ENCODE data around the gene GOLGA2. TPM values are rescaled to one million over a fixed set of nuclear protein-coding genes. Genes with fewer than 3 reads are reported as not detected.

The GOLGA2 gene, protein sequence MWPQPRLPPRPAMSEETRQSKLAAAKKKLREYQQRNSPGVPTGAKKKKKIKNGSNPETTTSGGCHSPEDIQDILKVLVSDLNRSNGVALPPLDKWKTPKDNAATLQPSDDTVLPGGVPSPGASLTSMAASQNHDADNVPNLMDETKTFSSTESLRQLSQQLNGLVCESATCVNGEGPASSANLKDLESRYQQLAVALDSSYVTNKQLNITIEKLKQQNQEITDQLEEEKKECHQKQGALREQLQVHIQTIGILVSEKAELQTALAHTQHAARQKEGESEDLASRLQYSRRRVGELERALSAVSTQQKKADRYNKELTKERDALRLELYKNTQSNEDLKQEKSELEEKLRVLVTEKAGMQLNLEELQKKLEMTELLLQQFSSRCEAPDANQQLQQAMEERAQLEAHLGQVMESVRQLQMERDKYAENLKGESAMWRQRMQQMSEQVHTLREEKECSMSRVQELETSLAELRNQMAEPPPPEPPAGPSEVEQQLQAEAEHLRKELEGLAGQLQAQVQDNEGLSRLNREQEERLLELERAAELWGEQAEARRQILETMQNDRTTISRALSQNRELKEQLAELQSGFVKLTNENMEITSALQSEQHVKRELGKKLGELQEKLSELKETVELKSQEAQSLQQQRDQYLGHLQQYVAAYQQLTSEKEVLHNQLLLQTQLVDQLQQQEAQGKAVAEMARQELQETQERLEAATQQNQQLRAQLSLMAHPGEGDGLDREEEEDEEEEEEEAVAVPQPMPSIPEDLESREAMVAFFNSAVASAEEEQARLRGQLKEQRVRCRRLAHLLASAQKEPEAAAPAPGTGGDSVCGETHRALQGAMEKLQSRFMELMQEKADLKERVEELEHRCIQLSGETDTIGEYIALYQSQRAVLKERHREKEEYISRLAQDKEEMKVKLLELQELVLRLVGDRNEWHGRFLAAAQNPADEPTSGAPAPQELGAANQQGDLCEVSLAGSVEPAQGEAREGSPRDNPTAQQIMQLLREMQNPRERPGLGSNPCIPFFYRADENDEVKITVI
- 117 TPM for total RNA-seq

DNA sequence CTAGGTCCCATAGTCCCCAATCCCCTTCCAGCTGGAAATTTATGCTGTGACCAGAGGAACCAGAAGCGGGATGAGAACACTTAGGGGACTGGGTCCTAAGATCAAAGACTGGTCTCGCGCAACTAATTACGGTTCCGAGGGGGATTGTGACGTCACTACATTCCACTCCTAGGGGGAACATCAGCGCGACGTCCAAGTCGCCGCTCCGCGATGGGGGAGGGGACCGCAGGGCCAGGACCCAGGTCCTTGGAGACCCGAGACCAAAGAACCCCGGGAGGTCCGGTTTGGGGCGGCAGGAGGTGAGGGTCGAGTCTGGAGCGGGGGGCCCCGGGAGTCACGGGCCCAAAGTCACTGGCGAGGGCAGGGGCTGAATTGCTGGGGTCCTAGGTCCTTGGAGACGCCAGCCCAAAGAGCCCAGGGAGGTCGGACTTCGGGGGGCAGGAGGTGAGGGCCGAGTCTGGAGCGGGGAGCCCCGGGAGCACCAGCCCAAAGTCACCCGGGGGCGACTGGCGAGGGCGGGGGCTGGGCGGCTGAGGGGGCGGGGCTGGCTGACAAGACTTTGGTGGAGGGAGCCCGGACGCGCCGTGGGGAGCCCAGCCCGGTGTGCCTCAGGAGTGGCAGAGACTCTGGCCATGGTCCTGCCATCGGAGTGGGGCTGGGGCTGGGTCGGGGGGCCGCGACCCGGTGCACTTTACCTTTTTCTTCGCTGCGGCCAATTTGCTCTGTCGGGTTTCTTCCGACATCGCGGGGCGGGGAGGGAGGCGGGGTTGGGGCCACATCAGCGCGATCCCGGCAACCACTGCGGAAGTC, at the start of gene GOLGA2:
GOLGA2 (minus strand) TSS at position 810 of the 810 bp plus-strand sequence; CDS start at position 779, 31 bp downstream.
- peak; percentile 17 for DNase-seq (ENCODE audit: low spot score)

DNA sequence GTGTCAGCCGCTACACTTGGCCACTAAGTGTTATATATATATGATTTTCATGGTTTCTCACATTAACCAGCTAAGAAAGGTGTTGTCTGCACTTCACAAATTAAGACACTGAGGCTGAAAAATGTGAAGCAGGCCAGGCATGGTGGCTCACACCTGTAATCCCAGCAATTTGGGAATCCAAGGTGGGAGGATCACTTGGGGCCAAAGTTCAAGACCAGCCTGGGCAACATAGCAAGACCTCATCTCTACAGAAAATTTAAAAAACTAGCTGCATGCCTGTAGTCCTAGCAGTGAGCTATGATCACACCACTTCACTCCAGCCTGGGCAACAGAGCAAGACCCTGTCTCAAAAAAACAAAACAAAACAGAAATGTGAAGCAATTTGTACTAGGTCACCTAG, 48.6 kb upstream of the GOLGA2 start:
- DNase-seq (ENCODE audit: low spot score) = no peak

DNA sequence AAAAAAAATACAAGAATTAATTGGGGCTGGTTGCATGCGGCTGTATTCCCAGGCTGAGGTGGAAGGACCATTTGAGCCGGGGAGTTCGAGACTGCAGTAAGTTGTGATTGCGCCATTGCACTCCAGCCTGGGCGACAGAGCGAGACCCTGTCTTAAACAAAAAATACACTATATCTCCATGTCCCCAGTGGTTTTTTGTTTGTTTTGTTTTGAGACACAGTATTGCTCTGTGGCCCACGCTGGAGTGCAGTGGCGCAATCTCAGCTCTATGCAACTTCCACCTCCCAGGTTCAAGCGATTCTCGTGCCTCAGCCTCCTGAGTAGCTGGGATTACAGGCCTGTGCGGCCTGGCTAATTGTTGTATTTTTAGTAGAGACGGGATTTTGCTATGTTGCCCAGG, 48.0 kb upstream of the GOLGA2 start:
- no peak for DNase-seq (ENCODE audit: low spot score)

DNA sequence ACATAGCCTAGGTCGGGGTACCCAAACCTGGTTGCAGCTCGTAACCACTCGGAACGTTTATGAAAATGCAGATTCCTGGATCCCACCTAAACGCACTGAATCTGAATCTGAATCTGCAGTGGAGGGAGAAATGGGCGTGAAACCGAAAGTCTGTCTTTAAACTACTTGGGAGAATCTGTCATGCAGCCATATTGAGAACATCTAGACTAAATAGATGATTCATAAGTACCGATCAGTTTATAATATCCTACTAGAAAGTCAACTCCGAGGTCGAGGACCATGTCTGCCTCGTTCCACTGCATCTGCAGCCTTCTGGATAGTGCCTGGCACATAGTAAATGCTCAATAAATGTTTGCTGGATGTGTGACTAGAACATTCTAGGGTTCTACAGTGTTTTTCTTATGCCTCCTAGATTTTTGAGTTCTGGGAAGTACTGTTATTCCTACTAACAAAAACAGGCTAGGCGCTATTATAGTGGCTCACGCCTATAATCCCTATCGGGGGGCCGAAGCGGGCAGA, 47.5 kb upstream of the GOLGA2 start:
- no peak for DNase-seq (ENCODE audit: low spot score)

DNA sequence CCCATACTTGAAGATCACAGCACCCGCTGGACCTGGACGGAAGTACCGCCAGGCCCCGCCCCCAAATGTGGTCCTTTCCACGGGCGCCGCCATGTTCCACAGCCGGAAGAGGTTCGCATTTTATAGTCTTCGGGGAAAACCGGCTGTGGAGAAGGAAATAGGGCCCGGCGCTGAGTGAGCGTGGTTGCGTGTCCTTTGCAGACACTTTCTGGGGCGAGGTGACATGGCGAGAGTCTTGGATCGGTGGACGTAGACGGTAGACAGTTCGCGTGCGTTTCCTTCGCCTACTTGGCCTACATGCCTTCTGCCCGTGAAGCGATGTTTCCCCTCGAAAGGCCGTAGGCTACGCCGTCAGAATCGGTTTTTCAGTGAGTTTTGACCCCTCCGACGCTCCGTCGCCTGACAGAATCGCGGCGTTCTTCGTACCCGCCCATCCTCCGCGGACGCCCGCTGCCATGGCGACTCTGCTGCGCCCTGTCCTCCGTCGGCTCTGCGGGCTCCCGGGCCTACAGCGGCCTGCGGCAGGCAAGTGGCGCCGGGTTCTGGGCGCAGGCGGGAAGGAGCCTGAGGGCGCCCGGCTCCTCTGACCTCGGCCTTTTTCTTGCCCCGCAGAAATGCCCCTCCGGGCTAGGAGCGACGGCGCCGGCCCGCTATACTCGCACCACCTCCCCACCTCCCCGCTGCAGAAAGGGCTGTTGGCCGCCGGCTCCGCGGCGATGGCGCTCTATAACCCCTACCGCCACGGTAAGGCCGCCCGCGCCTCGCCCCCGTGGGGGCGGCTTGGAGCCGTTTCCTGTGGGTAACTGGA, 46.8 kb upstream of the GOLGA2 start, which contains the start of the genes COQ4 and TRUB2:
COQ4 (plus strand) TSS at position 436 of the 808 bp plus-strand sequence; CDS start at position 456, 20 bp downstream.
TRUB2 (minus strand) TSS at position 44 of the 808 bp plus-strand sequence; CDS start at position 5, 39 bp downstream.
- DNase-seq (ENCODE audit: low spot score) = peak; percentile 94

DNA sequence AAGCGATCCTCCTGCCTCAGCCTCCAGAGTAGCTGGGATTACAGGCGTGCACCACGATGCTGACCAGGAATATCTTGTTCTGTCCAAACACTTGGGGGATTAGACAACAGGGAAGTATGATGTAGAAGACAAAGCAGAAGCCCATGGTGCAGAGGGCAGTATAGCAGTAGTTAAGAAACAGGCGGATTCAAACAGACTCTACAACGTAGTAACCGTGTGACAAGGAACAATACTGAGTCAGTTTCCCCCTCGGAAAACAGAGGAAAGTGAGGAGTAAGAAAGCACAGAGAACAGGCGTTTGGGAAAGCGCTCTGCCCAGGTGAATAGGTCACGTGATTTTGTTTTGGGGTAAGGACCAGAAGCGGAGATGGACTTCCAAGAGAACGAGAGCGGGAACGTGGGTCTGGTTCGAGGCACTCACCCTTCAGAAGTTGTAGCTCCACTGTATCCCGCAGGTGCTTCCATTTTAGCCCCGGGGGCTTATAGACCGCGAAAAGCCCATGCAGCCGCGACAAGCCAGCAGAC, 46.1 kb upstream of the GOLGA2 start:
- no peak for DNase-seq (ENCODE audit: low spot score)

DNA sequence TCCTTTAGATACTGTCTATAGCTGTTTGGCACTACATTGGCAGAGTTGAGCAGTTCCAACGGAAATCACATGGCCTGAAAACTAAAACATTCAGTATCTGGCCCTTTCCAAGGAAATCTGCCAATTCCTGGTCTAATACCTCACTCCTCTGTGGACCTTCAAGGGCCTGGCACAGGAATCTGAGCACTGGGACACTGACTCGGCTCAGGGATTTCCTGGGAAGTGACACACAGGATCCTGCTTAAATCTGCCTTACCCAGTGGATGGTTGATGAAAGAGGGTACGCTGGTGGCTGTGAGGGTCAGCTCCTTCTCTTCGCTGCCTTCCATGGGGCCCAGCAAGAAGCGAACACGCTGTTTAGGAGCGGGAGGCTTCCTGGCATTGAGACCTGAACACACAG, 45.5 kb upstream of the GOLGA2 start:
- DNase-seq (ENCODE audit: low spot score) = no peak

DNA sequence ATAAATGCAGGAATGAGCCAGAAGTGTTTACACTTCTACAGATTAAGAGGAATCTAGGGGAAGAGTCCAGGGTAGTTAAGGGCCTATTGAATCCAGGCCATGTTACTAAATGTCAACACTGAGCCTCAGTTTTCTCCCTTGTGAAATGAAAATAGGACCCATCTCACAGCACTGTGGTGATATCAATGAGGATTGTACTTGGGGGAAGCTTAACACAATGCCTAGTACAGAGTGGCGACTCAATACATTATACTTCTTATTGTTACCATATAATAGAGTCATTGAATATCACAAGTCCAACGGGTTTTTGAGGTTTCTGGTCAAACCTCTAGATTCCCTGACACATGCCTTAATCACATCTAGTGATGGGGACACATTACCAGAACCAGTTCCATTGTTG, 41.8 kb upstream of the GOLGA2 start:
- no peak for DNase-seq (ENCODE audit: low spot score)

DNA sequence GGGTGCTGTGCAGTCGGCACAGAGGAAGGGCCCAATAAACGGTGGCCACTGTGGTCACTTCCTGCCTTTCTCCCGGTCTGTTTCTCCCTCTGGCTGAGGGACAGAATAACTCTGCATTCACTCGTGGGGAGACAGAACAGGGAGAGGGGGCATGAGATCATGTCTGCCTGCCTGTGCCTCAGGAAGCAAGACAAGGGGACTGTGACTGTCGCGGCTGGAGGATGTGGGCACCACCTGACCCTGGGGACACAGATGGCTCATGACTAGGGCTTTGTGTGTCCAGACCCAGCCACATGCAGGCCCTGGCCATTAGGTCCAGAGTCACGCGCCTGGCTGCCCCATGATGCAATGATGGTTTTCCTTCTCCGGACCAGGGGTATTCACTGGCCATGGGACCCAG, 40.6 kb upstream of the GOLGA2 start:
- DNase-seq (ENCODE audit: low spot score) = no peak

DNA sequence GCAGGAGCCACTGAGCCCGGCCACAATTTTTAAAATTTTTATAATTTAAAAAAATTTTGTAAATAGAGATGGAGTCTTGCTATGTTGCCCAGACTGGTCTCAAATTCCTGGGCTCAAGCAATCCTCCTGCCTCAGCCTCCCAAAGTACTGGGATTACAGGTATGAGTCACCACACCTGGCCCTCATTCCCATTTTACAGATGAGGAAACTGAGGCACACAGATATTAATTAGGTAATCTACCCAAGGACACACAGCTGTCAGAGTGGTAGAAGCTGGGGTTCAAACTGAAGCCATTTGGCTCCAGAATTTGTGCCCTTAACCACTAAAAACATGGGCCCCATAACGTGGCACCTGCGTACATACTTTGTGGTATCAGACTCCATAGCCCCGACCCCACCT, 38.9 kb upstream of the GOLGA2 start:
- no peak for DNase-seq (ENCODE audit: low spot score)

DNA sequence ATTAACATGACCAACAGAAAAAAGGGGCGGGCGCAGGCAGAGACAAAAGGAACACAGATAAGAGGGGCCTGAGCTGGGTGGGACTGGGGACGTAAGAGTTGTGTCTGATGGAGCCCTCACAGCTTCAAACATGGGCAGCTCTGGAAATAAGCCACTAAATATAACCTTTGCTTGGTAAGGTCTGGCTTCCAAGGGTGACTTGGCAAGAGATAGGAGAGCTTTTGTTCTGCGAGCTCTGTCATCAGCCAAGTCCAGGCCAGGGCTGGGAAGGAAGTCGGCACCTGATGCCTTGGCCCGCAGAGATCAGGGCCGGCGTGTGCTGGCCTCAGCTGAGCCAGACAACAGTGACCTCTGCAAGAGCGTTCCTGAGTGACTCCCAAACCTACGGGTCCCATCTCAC, 34.7 kb upstream of the GOLGA2 start:
- DNase-seq (ENCODE audit: low spot score) = no peak

DNA sequence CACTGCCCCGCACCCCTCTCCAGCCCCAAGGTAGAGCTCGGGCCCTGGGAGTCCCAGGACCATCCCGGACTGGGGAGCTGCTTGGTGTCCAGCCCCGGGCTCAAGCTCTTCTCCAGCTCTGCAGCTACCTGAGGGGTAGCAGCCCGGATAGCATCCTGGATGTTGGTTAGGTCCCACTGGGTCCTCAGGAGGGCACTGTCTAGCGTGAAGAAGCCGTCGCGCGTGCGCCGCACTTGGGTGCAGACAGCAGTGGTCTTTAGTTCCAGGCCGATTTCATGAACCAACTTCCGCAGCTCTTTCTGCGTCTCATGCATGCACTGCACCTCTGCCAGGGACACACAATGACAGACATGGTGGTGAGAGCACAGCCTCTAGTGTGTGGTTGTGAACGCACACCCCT, 33.7 kb upstream of the GOLGA2 start:
- DNase-seq (ENCODE audit: low spot score) = no peak

DNA sequence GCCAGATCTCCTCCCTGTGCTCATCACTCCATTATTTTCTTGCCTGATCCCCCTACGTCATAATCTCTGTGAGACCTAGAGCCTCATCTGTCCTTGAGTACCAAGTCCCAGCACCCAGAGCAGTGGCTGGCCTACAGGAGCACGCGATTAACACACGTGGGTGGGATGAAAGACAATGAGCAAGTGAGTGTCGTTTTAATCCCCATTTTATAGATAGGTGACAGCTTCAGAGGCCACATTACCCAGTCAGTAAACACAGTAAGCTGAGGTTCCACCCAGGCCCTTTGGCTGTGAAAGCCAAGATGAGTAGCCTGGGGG, 29.1 kb upstream of the GOLGA2 start:
- no peak for DNase-seq (ENCODE audit: low spot score)

DNA sequence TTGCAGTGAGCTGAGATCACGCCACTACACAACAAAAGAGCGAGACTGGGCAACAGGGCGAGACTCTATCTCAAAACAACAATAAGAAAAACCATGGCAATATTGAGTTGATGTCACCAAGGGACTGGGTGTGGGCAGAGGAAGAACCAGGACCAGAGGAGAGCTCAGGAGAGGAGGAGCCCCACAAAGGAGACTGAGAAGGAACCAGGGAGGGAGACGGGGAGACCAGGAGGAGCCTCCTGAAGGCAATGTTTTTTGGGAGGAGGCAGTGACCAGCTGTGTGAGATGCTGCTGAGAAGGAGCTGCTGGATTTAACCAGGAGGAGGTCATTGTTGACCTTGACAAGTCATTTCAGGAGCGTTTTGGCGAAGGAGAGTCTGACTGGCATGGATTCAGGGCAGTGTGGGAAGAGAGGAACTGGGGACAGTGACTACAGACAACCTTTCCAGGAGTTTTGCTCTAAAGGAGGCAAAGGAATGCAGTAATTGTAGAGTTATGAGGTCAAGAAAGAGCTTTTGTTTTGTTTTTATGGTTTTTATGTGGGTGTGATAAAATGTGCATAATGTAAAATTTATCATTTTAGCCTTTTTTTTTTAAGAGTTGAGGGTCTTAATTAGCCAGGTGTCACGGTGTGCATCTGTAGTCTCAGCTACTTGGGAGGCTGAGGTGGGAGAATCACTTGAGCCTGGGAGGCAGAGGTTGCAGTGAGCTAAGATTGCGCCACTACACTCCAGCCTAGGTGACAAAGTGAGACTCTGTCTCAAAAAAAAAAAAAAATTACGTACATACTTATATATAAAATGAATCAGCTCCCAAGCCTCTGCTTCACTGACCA, 28.5 kb upstream of the GOLGA2 start:
- no peak for DNase-seq (ENCODE audit: low spot score)

DNA sequence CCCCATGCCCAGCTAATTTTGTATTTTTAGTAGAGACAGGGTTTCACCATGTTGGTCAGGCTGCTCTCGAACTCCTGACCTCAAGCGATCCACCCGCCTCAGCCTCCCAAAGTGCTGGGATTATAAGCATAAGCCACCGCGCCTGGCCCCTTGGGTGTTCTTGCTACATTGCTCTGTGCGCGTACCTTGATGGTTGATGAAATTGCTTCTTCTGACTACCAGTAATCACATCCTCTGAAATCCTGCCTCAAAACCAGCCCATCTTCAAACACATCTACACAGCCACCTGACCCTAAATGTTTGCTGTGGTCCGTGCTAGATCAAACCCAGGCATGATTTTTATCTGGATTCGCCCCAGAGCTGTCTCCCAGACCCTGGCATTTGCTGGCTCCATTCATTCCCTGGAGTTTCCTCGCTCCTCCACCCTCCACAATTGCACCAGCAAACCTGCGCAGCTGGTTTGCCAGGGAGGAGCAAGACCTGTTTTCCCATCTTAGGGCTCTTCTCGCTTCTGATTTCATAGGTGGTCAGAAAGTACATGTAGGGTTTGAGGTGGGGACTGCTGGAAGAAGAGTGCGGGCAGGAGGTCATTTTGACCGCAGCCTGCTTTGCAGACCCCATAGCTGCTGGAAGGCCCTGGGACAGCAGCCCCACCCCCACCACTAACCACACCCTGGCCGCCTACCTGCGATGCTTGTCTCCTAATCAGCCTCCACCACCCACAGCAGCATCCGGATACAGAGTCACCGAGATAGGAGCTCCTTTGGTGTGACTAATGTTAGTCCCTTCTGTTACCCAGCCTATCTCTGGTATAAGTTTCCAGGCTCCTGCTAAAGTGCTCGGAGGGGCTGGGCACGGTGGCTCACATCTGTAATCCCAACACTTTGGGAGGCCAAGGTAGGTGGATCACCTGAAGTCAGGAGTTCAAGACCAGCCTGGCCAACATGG, 23.0 kb upstream of the GOLGA2 start:
- no peak for DNase-seq (ENCODE audit: low spot score)

DNA sequence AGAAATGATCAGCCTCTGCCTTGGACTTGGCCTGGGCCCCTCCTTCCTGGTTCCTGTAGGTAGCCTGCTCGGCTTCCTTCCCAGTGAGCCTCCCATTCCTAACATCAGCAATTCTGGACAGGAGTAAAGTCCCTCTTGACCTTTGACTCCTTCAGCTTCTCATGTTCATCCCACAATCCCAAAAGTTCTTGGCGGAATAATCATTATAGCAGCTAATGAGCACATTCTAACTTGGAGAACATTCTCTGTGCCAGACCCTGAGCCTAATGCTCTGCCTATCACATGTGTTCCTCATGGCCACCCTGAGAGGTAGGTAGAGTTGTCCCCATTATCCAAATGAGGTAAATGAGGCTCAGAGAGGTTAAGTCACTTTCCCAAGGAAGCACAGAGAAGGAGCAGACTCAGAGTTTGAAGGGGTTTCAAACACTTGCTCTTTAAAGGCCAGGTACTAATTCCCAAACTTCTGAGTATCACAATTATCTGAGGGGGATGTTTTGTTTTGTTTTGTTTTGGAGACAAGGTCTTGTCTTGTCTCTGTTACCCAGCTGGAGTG, 21.5 kb upstream of the GOLGA2 start:
- no peak for DNase-seq (ENCODE audit: low spot score)

DNA sequence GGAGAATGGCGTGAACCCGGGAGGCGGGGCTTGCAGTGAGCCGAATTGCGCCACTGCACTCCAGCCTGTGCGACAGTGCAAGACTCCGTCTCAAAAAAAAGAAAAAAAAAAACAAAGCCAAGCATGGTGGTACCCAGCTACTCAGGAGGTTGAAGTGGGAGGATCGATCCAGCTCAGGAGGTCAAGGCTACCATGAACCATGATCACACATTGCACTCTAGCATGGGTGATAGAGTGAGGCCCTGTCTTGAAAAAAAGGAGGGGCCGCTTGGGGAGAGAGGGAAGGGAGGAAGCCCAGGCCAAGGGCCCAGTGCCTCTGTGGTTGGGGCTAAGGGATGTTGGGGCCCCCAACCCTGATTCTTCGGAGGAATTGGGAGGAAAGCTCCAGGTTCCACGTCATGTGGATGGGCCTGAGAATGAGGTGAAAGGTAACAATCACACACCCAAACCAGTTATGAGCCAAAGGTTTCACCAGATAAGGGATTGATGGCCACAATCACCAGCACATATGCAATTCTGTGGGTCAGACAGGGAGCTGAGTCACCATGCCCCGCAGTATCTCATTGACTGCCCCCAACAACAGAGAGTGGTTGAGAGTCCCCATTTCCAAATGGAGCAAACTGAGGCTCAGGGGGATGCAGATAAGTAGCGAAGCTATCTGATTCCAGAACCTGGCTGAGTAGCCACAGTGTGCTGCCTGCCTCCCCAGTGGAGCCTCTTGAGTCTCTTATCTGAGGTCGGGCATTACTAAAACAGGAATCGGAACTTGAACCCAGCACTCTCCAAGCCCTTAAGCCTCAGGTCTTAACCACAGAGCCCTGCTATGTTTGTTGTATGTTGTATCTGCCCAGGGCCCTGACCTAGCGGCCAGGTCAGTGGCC, 20.8 kb upstream of the GOLGA2 start:
- DNase-seq (ENCODE audit: low spot score) = peak; percentile 19
